Upper lobe of right lung (tissue), 1 donor: ENCODE data around the gene ZMIZ2. TPM values are rescaled to one million over a fixed set of nuclear protein-coding genes. Genes with fewer than 3 reads are reported as not detected.
"Not testable (repeated sequence)": the region's sequence is repeated elsewhere in the genome, so short reads cannot be mapped to it uniquely, and the experiment has no call there.

Experiments used
- ATAC-seq: fragments of 200-7000 bp; cut with Tn5 transposase; one replicate; pipeline ENCODE4 v1.9.1; 2020; ENCODE audit warnings: mild to moderate bottlenecking, moderate library complexity
- DNase-seq: peaks from one replicate; pipeline ENCODE4 v3.0.0-alpha.2; 2020
- H3K27ac ChIP-seq: fragments of 200-600 bp; one replicate; pipeline ENCODE4 v1.8.0; 2022
- H3K27me3 ChIP-seq: fragments of 200-600 bp; one replicate; pipeline ENCODE4 v1.8.0; 2022; ENCODE audit warnings: mild to moderate bottlenecking
- H3K36me3 ChIP-seq: fragments of 200-600 bp; one replicate; pipeline ENCODE4 v1.8.0; 2022
- H3K4me1 ChIP-seq: fragments of 200-600 bp; one replicate; pipeline ENCODE4 v1.8.0; 2022
- H3K4me3 ChIP-seq: fragments of 200-600 bp; one replicate; pipeline ENCODE4 v1.8.0; 2022; ENCODE audit warnings: mild to moderate bottlenecking
- H3K9me3 ChIP-seq: fragments of 200-600 bp; one replicate; pipeline ENCODE4 v1.8.0; 2022
- intact Hi-C: fragments of 100-400 bp; cut with DNase I; formaldehyde crosslinking; loops from one replicate; pipeline ENCODE4 v1.11.0; 2022
- total RNA-seq: library from RNA; stranded (reverse); fragmentation: NEBNext Ultra II Directional; extraction: Animal tissue kit (Norgen Biotek cat#: 25700); gene quantifications from one replicate; pipeline ENCODE4 v1.2.1, GENCODE V29; 2021
- TF ChIP-seq, protein P1 (sequence below): fragments of 200-600 bp; IDR thresholded peaks from one replicate; pipeline ENCODE4 v1.8.0; 2022; ENCODE audit warnings: antibody characterized with exemption
- donor health status: DM: no; HTN: yes; CAD: no; lungs with severe emphysema.

ZMIZ2 gene
- total RNA-seq, 1 donor from 2014 or later, result 95.4 TPM

DNA sequence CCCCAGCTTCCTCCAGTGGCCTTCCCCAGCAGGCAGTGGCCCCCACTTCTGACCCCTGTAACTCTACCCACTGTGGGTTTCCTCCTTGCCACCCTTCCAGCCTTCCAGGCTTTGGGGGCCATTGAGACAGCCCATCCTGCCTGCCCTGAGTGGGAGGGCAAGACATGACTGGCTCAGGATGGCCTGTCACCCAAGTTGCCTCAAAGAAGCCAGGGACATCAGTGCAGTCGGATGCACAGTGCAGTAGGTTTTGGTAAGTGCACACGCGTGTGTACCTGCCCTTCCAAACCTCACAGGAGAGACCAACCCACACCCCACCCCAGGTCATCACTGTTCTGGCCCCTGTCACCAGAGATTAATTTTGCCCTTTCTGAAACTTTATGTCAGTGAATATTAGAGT is 22.7 kb downstream of the ZMIZ2 start:
- TF ChIP-seq, protein P1, sequence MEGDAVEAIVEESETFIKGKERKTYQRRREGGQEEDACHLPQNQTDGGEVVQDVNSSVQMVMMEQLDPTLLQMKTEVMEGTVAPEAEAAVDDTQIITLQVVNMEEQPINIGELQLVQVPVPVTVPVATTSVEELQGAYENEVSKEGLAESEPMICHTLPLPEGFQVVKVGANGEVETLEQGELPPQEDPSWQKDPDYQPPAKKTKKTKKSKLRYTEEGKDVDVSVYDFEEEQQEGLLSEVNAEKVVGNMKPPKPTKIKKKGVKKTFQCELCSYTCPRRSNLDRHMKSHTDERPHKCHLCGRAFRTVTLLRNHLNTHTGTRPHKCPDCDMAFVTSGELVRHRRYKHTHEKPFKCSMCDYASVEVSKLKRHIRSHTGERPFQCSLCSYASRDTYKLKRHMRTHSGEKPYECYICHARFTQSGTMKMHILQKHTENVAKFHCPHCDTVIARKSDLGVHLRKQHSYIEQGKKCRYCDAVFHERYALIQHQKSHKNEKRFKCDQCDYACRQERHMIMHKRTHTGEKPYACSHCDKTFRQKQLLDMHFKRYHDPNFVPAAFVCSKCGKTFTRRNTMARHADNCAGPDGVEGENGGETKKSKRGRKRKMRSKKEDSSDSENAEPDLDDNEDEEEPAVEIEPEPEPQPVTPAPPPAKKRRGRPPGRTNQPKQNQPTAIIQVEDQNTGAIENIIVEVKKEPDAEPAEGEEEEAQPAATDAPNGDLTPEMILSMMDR, result no peak
- Histone ChIP-seq H3K27ac (no peak overlapping the region), H3K36me3 (peaks cover 16% of the 10 kb centered on the region), H3K27me3 (no peaks in the 10 kb centered on the region), H3K9me3 (no peaks in the 10 kb centered on the region), H3K4me3 (no peak overlapping the region), H3K4me1 (peaks cover 35% of the 10 kb centered on the region)
- no peak for ATAC-seq
- intact Hi-C loops, result no loop called here
- no peak for DNase-seq

DNA sequence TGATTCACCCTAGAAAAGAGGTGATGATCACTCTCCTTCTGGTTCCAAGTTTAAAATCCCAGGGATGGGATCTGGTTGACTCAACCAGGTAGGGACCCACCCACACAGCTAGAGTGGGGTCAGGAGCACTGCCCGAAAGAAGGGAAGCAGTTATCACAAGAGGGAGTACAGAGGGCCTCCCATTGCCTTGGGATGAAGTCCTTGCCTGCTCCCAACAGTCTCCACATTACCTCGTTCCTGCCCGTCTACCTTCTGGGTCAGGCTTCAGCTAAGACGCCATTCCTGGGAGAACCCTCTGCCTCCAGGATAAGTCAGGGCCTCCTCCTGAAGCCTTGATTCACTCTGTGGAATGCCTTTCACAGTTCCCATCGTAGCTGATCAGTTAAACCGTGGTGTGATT is 23.8 kb downstream of the ZMIZ2 start:
- intact Hi-C loops, result no loop called here
- no peaks in the 10 kb centered on the region for H3K9me3 ChIP-seq
- no peak overlapping the region for H3K4me3 ChIP-seq
- H3K27me3 ChIP-seq, result no peaks in the 10 kb centered on the region
- H3K27ac ChIP-seq, result no peak overlapping the region
- TF ChIP-seq, protein P1, result no peak
- ATAC-seq (no peak), DNase-seq (no peak)
- H3K4me1 ChIP-seq, result peaks cover 34% of the 10 kb centered on the region
- H3K36me3 ChIP-seq, result peaks cover 5% of the 10 kb centered on the region

DNA sequence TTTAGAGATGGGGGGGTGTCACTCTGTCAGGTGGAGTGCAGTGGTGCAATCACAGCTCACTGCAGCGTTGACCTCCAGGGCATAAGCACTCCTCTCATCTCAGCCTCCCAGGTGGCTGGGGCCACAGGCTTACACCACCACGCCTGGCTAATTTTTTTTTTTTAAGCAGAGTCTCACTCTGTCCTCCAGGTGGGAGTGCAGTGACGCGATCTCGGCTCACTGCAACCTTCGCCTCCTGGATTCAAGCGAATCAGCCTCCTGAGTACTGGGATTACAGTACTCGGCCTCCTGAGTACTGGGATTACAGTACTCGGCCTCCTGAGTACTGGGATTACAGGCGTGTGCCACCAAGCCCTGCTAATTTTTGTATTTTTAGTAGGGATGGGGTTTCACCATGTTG is 24.2 kb downstream of the ZMIZ2 start:
- Histone ChIP-seq H3K4me3 (no peak overlapping the region), H3K27me3 (no peaks in the 10 kb centered on the region), H3K36me3 (peaks cover 1% of the 10 kb centered on the region), H3K27ac (no peak overlapping the region), H3K9me3 (no peaks in the 10 kb centered on the region), H3K4me1 (peaks cover 30% of the 10 kb centered on the region)
- intact Hi-C loops, result no loop called here
- no peak for ATAC-seq
- DNase-seq, result no peak
- TF ChIP-seq, protein P1, result no peak

DNA sequence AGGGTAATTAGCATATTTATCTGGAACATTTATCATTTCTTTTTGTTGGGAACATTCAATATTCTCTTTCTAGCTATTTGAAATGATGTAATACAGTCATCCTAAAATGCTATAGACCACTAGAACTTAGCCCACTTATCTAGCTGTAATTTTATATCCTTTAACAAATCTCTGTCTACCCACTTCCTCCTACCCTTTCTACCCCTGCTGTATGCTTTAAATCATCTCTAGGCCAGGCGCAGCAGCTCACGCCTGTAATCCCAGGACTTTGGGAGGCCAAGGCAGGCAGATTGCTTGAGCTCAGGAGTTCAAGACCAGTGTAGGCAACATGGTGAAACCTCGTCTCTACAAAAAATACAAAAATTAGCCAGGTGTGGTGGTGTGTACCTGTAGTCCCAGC is 25.8 kb downstream of the ZMIZ2 start:
- peaks cover 14% of the 10 kb centered on the region for H3K4me1 ChIP-seq
- H3K4me3 ChIP-seq, intact Hi-C loops, H3K36me3 ChIP-seq, H3K27me3 ChIP-seq, H3K27ac ChIP-seq, ATAC-seq, DNase-seq, H3K9me3 ChIP-seq: not testable (repeated sequence)

DNA sequence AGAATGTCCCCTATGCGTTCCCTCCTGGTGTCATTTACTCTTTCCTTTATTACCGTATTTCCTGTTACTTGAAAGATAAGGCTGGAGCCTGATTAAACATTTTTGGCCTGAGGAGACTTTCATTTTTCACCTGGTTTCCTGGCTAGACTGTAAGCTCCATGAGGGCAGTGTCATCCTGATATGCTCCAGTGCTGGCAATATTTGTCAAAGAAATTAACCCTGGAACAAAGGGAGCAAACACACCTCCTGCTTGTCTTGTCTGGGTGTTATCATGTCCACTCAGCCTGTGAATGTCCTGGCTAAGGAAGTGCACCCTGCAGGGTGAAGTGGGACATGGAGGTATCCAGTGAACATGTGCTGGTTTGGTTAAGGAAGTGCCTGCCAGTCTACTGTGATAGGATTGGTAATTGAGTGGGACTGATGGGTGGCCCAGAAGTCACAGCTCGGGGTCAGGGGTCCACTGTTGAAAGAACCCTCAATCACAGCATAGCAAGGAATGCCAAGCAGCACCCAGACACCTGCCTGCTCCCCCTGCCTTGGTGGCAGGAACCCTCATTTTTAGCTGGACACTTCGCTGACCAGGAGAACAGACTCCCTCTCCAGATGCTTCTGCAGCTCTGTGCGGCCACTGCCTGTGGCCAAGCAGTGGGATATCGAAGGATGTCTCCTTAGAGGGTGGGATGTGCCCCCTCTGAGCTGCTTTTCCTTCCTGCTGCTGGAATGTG is 26.9 kb downstream of the ZMIZ2 start:
- DNase-seq, result no peak
- Histone ChIP-seq H3K4me3 (no peak overlapping the region), H3K27ac (no peak overlapping the region), H3K4me1 (peaks cover 3% of the 10 kb centered on the region), H3K27me3 (no peaks in the 10 kb centered on the region), H3K36me3 (no peaks in the 10 kb centered on the region), H3K9me3 (no peaks in the 10 kb centered on the region)
- no peak for ATAC-seq
- intact Hi-C loops, result no loop called here
- TF ChIP-seq, protein P1, result no peak

DNA sequence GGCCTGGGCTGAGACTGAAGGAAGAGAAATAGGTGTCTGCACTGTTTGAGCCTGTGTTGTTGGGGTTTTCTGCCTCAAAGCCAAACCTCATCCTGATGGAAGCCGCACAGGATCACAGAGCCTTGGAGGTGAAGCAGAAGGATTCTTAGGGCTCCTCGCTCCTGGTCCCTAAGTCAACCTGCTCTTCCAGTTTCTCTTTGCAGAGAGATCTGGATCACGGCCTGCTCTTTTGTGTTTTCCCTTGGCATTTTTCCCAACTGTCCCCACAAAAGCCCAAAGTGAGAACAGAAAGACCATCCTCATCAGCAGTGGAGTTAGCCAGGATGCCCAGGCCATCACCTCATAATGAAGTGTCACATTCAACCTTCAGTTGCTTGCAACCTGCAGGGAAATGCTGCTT is 27.6 kb downstream of the ZMIZ2 start:
- H3K9me3 ChIP-seq, result no peaks in the 10 kb centered on the region
- H3K4me1 ChIP-seq, result no peaks in the 10 kb centered on the region
- DNase-seq (no peak), ATAC-seq (no peak)
- H3K27ac ChIP-seq, result no peak overlapping the region
- intact Hi-C loops, result no loop called here
- TF ChIP-seq, protein P1, result no peak
- H3K27me3 ChIP-seq, result no peaks in the 10 kb centered on the region
- no peaks in the 10 kb centered on the region for H3K36me3 ChIP-seq
- H3K4me3 ChIP-seq, result no peak overlapping the region
